ENCODE data around the gene FBXO44.

Gene FBXO44

DNA sequence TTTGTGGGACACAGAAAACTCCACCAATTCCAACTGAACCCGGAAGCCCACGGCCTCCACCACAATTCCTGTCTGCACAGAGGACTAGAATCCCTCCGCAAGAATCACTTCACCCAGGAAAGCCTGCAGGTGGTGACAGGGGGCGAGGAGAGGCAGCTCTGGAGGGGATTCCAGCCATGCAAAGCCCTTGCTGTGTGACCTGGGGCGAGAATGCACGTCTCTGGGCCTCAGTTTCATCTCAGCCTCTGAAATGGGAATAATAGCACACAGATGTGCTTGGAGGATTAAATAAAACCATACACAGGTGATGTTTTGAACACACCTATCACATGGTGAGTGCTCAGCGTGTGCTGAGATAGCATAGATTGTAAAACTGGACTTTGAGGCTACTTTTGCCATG is 14.6 kb upstream of the FBXO44 start:
- no peak for DNase-seq (ENCODE audit: low read depth)

GRCh38 chr1:11640944-11641343 is 13.7 kb upstream of the FBXO44 start:
- DNase-seq (ENCODE audit: low read depth), result no peak

DNA sequence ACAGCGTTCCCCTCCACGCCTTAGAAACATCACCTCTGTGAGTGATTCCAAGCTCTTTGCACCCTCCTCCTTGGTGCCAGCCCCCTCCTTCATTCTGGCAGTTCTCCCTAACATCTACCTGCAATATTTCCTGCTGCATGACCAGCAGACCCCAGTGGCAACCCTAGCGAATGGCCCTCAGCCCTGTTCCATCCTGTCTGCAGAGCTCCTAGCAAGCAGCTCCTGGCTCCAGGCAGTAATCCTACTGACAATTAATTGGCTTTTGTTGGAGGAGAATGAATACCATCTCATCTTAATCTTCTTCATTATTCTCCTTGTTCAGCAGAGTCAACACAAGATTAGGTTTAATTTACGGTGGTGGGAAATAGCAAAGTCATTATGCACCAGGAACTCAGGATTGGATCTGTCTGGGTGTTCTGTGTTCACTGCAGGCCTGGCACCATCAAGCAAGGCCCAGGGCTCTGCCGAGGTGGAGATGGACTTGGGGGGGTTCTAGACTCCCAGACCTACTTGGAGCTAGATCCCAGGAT is 12.8 kb upstream of the FBXO44 start:
- no peak for DNase-seq (ENCODE audit: low read depth)

- peak; percentile 43 for DNase-seq (ENCODE audit: low read depth)
Measured at GRCh38 chr1:11642418-11643017, 12.2 kb upstream of the FBXO44 start.

DNA sequence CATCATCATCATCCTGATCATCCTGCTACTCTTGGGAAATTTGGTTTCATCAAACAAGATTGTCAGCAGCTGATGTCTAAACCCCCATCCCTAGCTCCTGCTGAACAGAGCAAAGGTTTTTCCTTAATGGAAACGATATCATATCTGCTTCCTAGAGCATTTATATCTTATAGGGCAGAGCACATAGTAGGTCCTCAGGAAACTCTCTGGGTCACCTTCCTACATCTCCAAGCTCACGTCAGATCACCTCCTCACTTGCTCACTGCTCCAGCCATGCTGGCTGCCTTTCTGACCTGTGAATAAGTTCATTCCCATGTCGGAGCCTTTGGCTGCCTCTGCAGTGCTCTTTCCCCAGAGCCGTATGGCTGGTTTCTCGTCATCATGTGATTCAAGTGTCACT is 10.9 kb upstream of the FBXO44 start:
- no peak for DNase-seq (ENCODE audit: low read depth)

DNA sequence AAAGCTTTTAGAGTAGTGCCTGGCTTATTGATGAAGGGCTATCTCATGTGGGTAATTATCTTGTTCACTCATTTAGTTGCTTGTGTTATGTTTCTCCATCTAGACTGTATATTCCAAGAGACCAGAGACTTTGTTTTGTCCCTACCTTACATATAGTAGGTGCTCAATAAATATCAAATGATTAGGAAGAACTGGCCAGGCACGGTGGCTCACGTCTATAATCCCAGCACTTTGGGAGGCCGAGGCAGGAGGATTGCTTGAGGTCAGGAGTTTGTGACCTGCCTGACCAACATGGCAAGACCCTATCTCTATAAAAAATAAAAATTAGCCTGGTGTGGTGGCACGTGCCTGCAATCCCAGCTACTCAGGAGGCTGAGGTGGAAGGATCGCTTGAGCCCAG is 9.4 kb upstream of the FBXO44 start:
- DNase-seq (ENCODE audit: low read depth), result no peak

DNA sequence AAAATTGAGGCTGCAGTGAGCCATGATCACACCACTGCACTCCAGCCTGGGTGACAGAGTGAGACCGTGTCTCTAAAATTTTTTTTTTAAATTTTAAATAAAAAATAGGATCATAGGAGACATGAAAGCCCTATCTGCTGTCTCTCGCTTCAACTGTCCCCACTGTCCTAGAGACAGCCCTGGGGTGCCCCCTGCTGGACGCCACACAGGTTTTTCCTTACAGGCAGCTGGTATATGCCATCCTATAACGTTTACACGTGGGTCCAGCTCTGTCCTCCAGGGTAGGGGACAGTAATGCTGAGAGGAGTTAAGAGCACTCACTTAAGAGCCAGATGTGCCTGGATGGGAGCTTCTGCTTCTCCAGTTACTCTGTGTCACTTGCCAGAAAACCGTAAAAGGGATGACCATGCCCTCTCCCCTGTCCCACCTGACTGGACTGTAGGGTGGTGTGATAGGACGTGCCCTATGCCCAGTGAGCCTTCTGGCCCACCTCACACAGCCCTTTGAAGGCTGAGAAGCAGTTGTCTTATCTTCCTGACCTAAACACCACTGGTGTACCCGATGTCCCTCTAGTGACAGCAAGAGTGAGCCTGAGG is 8.9 kb upstream of the FBXO44 start:
- peak; percentile 73 for DNase-seq (ENCODE audit: low read depth)

GRCh38 chr1:11646317-11646716 is 8.4 kb upstream of the FBXO44 start:
- DNase-seq (ENCODE audit: low read depth), result no peak

DNA sequence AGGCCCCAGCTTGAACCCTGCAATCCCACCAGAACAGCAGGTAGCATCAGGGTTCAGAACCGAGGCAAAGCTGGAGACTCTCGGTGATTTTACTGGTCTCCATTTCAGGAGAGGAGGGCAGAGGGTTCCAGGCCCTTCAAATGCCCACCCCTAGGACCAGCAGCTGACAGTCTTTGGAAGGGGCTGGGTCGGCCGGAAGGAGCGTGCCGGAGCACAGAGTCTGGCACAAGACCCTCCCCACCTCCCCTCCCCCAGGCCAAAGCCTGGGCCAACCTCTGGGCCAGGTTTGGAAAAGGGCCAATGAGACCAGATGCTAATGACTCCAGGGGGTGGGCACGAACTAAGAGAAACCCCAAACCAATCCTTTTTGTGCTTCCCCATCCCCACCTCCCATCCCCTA is 7.3 kb upstream of the FBXO44 start:
- no peak for DNase-seq (ENCODE audit: low read depth)

- no peak for DNase-seq (ENCODE audit: low read depth)
Measured at GRCh38 chr1:11648039-11648438, 6.6 kb upstream of the FBXO44 start.

DNA sequence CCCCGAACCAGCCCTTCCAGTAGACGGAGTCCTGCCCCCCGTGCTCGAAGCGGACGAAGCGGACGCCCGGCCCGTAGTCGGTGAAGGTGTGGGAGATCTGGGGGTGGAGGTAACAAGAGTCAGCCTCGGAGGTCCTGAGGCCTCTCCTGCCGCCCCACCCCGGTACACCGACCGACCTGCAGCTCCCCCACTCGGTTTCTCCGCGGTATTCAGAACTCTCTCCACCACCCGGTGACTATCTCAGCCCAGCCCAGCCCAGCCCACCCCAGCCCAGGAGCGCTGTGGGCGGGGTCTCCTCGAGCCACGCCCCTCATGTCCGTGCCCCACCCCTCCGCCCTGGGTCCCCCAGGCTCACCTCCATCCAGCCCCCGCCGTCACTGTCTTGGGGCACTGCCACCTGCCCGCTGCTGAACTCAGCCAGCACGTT is 5.9 kb upstream of the FBXO44 start:
- DNase-seq (ENCODE audit: low read depth), result no peak

DNA sequence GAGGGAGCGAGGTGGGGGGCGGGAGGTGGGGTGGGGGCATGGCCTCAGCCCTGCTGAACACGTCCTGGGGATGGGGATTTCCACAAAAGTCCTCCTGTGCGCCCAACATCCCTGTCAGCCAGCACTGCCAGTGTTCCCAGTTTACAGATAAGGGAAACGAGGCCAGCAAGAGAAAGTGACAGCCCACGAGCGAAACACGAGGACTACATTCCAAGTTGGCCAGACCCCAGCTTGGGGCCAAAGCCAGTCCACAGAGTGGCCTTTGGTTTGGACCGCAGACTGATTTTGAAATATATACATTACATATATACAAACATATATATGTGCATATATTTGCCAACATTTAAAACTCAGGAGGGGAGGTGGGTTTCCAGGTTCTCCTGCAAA is 5.4 kb upstream of the FBXO44 start:
- no peak for DNase-seq (ENCODE audit: low read depth)

DNA sequence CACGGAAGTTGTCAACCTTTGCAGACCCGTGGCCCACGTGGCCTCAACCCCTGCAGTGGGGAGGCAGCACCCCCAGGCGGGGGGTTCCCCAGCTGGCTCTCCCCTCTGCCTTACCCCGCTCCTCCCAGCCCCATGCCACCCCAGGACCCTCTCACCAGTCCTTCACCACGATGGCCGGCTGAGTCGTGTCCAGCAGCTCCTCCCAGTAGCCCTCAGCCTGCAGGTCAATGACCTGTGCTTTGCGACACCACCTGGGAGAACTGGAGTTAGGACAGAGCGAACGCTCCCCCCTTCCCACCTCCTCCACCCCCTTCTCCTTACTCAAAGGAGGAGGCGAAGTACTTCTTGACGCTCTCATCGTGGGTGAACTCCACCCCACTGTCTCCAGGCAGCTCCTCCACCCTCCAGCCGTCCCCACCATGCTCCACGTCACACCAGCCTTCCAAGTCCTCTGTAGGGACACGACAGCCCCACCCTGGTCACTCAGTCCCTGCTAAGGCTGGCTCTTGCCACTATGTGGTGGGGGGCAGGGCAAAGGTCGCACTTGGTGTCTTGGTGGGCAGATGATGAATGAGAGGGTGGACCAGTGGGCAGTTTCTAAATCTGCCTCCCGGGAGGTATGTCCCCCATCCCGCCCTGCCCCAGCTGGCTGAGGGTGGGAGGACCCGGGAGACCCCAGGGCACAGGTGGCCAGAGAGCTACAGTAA is 4.9 kb upstream of the FBXO44 start:
- DNase-seq (ENCODE audit: low read depth), result no peak

GRCh38 chr1:11650331-11650991 is 4.2 kb upstream of the FBXO44 start:
- peak; percentile 58 for DNase-seq (ENCODE audit: low read depth)

DNA sequence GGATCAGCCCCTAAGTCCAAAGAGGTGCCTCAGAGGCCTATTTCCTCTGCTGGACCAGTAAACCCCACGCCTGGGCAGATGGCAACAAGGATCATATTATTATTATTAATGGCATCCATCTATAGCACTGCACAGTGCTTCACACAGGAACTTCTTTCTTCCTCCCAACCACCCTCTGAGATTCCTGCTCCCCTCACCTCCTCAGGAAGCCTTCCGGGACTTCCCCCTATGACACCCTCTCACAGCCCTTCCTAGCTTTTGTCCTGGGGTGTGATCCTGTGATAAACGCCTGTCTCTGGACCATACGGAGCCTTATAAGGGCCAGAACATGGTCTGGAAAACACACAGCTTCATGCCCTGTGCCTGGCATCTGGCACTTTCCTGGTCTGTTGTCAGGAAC is 3.7 kb upstream of the FBXO44 start:
- DNase-seq (ENCODE audit: low read depth), result no peak

- no peak for DNase-seq (ENCODE audit: low read depth)
Measured at GRCh38 chr1:11652203-11652780, 2.4 kb upstream of the FBXO44 start.

GRCh38 chr1:11653101-11653860 is 1.4 kb upstream of the FBXO44 start:
- DNase-seq (ENCODE audit: low read depth), result no peak

DNA sequence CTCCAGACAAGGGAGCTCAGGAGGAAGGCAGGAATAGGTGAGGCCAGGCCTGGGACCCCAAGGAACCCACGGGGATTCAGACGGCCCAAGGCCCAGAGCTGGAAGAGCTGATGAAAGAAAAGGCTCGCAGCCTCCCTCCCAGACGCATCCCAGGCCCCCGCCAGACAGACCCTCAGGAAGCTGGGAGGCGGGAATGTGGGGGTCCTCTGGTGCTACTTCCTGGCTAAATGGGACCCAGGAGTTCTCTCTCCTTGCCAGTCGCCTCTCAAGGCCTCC is 878 bp upstream of the FBXO44 start:
- no peak for DNase-seq (ENCODE audit: low read depth)

DNA sequence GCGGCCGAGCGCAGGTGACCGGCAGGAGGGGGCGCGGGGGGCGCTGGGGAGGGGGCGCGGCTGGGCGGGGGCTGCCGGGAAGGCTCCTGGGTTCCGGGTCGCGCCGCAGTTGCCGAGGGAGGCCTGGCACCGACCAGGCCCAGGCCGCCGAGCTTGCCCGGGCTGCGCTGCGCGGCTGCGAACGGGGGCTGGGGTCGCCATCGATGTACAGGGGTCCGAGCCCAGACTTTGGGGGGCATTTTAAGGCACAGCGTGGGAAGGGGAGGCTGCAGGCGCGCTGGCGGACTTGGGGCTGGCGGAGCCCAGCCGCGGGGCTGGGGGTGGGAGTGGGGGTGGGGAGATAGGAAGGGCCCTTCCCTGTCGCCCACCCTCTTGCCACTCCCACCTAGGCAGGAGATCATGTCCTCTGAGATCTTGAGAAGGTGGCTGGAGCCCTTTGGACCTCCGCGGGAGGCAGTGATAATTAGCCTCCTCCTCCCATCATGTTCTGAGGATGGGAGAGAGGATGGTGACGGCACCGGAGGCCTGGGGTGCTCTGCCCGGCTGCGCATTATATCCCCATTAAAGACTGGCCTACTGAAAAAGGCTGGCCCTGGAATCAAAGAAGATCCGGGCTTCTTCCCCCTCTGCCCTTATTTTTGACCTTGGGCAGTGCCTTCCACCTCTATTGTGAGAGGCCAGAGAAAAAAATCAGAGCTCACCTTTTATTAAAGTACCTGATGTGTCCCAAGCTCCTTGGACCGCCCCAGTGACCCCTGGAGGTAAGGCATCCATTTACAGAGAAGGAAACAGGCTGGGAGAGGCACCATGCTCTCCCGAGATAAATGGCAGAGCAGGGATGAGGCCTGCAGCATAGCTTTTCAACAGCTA is 497 bp downstream of the FBXO44 start:
- no peak for DNase-seq (ENCODE audit: low read depth)

- DNase-seq (ENCODE audit: low read depth), result no peak
Measured at GRCh38 chr1:11657654-11658053, 3.0 kb downstream of the FBXO44 start.

GRCh38 chr1:11658542-11658941 is 3.9 kb downstream of the FBXO44 start:
- no peak for DNase-seq (ENCODE audit: low read depth)

Data from stimulated activated CD8-positive, alpha-beta memory T cell treated with anti-CD3 and anti-CD28 coated beads, Interleukin-12 subunit alpha, Interleukin-12 subunit beta, amount 100 ng/mL, for 1 hour (primary cell).